ENCODE measurements around the gene LDHAL6A. TPM values are rescaled to one million over a fixed set of nuclear protein-coding genes. Genes with fewer than 3 reads are reported as not detected.

LDHAL6A gene
- total RNA-seq, result 0.46 TPM

GRCh38 chr11:18455686-18456372 lies at the start of gene LDHAL6A:
TSS of gene LDHAL6A (plus strand) at chr11:18455856. CDS start at chr11:18456681, 825 bp downstream.

GRCh38 chr11:18526521-18527296 lies 71.1 kb downstream of the LDHAL6A start, which contains the start of gene TSG101:
TSS of gene TSG101 (minus strand) at chr11:18526942. CDS start at chr11:18526816, 126 bp downstream.

Other genes with a start within 250 kb of the LDHAL6A start
- gene SAA4, start 219.1 kb upstream of the LDHAL6A start, total RNA-seq, result not detected
- gene SAA2, start 207.2 kb upstream of the LDHAL6A start, total RNA-seq, result not detected
- gene SAA1, start 189.6 kb upstream of the LDHAL6A start, total RNA-seq, result not detected
- 117 TPM for gene HPS5, start 133.7 kb upstream of the LDHAL6A start, total RNA-seq
- gene GTF2H1, start 133.3 kb upstream of the LDHAL6A start, total RNA-seq, result 63.4 TPM
- gene LDHA, start 61.3 kb upstream of the LDHAL6A start, total RNA-seq, result 196 TPM
- not detected for gene LDHC, start 43.5 kb upstream of the LDHAL6A start, total RNA-seq
- gene TSG101, start 71.1 kb downstream of the LDHAL6A start, total RNA-seq, result 84.7 TPM
- gene UEVLD, start 132.9 kb downstream of the LDHAL6A start, total RNA-seq, result 20.1 TPM
- 1.2 TPM for gene MISFA, start 143.9 kb downstream of the LDHAL6A start, total RNA-seq
- gene SPTY2D1, start 178.5 kb downstream of the LDHAL6A start, total RNA-seq, result 11.8 TPM
- 6.7 TPM for gene TMEM86A, start 242.9 kb downstream of the LDHAL6A start, total RNA-seq

Measured in diencephalon (tissue), 1 donor.